ENCODE results near the gene ASTN2.
A peak's percentile ranks its signal among the peaks of the same experiment; 100 is the strongest.
"Not testable (repeated sequence)": the region's sequence is repeated elsewhere in the genome, so short reads cannot be mapped to it uniquely, and the experiment has no call there.

The ASTN2 gene

DNA sequence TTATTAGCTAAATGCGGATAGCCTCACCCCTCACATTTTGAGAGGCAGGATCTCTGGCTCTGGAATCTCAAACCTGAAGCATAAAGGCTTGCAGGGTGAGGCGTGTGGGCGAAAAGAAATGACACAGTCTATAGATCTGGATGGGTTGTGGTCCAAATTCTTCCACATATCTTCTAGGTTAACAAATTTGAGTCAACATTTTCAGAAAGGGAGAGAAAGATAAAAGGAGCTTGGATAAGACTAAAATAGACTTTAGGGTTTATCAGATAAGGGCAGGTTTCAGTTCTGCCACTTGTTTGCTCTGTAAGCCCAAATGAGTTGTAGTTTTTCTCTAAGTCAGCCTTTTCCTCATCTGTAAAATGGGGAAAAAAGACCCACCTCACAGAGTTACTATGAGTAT lies 506.9 kb downstream of the ASTN2 start:
- DNase-seq, result no peak

DNA sequence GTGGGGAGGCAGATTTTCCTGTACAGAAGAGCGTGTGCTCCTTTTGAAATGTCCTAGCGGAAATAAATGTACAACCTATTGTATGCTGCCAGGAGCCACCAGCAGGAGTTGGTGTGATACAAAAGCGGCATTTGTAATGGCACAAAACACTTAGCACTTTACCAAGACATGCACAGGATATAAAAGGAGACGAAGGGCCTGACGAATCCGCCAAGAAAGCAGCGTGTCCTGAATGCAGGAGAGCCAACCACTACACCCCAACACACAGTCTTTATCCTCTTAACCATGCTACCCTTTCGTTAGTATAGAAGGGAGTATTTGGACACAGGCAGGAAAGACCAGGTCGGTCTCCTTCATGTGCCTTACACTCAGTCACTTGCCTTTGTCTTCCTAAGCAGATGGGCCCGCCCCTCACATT lies 509.7 kb downstream of the ASTN2 start:
- DNase-seq, result peak; percentile 73 to 81

DNA sequence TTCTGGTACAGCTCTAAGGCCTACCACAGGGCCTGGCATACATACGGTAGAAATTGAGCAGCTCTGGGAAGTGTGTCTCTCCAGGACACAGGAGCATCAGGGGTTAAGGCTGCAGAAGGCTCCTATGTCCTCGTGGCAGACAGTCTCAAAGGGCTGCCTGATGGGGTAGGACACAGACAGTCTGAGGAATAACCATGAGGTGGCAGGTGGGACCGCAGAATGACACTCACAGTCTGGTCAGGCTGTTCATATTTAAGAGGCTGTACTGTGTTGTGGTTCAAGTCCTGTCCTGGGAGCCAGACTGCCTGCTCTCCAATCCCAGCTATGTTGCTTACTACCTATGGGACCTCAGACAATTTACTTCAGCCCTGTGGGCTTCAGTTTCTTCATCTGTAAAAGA lies 510.7 kb downstream of the ASTN2 start:
- DNase-seq, result no peak

DNA sequence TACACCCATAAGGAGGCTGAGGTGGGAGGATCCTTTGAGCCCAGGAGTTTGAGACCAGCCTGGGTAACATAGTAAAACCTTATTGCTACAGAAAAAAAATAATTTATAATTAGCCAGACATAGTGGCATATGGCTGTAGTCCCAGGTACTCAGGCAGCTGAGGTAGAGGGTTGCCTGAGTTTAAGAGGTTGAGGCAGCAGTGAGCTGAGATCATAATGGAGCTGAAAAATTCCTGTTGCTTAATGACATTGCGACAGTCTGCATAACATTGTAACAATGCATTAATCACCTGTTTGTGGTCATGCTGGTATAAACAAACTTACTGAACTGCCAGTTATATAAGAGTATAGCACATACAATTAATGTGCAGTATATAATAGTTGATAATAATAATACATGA lies 513.6 kb downstream of the ASTN2 start:
- no peak for DNase-seq

DNA sequence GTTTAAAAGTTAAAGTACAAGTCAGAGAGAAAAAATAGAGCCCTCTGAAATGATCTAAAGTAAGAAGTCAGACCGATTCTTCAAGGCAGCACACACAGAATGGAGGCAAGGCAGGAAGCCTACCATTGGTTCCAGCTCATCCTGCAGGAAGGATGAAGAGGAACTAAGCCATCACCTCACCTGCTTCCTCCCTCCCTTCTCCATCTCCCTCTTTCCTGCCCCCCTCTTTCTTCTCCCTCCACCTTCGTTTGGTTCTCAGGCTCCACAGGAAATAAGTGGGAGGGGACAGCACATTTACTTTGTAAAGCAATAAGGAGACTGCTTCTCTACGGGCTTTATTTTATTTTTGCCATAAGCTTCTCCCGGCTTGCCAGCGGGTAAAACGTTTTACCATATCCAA lies 514.3 kb downstream of the ASTN2 start:
- no peak for DNase-seq

DNA sequence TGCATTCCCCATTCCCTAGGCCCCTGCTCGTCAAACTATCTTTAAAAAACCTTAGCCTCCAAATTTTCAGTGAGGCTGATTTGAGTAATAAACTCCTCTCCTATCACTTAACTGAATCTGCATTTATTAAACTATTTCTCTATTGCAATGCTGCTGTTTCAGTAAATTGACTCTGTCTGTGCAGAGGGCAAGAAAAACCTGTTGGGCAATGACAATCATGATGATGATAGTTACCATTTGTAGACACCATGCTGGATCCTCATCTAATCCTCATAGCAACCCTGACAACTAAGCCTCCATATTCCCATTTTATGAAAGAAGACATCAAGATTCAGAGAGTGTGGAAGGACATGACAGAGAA lies 514.9 kb downstream of the ASTN2 start:
- no peak for DNase-seq

DNA sequence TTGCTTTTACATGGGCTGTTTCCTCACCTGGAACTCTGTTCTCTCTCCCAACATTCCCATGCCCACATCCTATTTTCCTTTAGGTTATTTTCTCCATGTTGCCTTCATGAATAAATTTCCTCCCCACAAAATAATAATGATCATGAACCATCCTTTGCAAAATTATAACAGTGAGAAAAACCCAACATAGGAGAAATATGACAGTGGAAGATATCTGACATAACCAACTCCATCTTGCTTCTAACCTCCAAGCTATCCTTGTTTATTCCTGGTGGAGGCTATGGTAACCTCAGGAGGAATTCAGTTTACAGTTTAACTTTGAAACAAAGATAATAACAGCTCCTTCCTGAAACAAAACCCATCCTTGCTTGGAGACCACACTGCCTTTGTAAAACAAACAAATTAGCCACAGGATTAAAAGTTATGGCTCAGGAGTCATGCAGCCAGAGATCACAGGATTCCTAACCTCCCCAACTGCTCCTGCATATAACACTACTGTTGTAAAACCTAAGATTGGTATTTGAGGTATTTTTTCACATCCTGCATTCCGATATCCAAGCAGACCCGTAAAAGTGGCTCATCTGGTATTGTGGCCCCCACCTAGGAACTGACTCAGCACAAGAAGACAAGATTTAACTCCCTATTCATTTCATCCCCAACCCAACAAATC lies 515.4 kb downstream of the ASTN2 start:
- DNase-seq, result no peak

DNA sequence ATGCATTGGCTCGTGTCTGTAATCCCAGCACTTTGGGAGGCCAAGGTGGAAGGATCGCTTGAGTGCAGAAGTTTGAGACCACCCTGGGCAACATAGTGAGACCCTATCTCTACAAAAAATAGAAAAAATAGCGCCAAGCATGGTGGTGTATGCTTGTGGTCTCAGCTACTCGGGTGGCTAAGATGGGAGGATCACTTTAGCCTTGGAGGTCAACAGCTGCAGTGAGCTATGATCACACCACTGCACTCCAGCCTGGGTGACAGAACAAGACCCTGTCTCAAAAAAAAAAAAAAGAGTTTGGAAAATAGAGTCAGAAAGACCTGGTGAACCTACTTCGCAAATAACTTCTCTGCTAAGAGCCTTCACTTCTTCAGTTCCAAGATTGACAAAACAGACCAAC lies 516.7 kb downstream of the ASTN2 start:
- DNase-seq, result not testable (repeated sequence)

DNA sequence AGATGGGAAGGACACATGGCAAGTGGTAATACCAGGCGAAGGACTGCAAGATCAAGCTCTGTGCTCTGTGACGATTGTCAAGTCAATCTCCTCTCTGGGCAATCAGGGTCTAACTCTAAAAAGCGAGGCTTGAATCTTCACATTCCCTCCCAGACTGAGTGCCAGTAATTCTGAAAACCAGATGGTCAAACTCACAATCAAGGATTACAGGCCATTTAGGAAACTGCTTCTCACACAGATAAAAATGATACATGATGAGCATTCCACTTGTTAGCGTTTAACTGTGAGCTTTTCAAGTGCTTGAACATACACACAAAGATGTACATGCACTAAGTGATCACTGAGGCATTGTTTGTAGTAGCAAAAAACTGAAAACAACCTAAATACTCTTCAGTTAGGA lies 517.7 kb downstream of the ASTN2 start:
- DNase-seq, result no peak

DNA sequence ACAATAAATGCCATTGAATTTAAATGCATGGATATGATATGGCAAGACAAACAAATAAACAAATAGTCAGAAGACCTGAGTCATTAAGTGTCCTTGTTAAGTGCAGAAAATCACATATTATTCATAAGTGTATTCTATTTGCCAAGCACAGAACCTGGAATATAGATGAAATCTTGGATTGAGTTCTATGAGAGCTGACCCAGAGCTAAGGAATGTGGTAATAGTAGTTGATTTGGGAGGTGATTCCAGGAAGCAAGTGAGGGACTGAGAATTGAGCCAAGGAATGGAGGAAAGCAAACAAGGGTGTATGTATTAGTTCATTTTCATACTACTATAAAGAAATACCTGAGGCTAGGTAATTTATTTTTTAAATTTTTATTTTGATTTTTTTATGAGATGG lies 518.9 kb downstream of the ASTN2 start:
- DNase-seq, result no peak

DNA sequence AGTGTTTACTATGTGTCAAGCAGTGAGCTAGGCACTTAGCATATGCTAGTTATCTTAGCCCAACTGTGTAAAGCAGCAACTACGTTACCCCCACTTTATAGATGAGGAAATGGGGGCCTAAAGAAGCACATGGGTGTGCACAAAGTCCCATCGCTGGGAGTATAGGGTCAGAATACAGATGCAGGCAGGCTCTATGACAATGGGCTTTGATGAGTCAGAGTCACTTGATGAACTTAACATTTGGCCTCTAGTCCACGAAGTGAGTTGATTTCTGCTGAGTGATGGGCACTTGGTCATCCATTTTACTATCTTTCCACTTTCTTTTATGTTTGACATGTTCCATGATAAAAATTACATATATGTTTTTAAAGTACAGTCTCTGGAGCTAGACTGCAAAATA lies 523.4 kb downstream of the ASTN2 start:
- DNase-seq, result no peak

DNA sequence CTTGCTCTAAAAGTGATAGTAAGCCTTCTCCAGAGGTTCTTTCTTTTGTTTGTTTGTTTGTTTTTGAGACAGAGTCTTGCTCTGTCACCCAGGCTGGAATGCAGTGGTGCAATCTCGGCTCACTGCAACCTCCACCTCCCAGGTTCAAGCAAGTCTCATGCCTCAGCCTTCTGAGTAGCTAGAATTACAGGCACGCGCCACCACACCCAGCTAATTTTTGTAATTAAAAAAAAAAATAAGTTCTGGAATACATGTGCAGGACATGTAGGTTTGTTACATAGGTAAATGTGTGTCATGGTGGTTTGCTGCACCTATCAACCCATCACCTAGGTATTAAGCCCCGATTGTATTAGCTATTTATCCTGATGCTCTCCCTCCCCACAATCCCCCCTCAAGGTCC lies 526.4 kb downstream of the ASTN2 start:
- DNase-seq, result not testable (repeated sequence)

DNA sequence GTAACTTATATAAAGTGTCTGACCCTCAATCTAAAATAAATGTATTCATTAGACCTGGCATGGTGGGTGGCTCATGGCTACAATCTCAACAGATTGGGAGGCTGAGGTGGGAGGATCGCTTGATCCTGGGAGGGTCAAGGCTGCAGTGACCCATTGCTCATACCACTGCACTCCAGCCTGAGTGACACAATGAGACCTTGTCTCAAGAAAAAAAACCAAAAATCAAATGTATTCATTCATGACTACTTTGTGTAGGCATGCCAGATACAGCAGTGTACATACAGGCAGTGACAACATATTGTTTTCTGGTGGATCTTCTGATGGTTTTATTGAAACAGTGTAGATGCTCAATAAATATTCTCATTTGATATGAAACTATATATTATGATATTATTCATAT lies 526.8 kb downstream of the ASTN2 start:
- DNase-seq, result no peak

DNA sequence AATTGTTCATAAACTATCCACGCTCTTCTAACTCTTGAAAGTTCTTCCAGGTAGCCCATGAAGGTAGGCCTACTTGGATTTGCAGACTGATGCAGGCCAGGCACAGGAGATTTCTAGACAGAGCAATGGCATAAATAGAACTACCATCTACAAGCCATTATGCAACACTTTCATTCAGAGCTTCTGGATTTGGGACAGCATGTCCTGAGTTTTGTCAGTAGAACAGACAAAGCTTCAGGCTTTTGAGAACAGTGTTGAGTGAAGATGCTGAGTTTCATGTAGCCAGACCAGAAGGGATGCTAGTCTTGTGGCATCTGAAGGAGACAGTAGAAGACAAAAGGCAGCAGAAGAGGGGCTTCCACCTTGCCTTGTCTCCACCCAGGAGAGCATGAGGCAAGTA lies 531.2 kb downstream of the ASTN2 start:
- no peak for DNase-seq

DNA sequence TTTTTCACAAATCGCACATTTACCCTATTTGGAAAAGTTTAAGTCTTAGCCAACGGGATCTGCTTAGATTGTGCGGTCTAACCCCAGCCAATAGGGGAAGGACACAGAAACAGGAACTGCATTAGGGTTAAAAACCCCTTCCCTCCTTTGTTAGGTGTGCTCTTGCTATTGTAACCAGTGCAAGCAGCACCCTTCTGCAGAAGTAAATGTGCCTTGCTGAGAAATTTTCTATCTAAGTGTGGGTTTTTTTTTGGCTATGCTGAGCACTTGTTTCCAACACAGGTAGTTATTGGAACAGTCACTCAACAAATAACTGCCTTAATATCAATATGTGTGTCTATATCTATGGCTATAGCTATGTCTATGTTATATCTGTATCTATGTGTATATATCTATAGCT lies 537.8 kb downstream of the ASTN2 start:
- DNase-seq, result no peak

DNA sequence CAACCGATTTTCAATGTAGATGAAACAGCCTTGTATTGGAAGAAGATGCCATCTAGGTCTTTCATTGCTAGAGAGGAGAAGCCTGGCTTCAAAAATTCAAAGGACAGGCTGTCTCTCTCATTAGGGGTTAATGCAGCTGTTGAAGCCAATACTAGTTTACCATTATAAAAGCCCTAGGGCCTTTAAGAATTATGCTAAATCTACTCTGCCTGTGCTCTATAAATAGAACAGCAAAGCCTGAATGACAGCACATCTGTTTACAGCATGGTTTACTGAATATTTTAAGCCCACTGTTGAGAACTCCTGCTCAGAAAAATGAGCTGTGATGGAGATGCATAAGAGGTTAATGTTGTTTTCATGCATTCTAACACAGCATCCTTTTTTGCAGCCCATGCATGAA lies 539.3 kb downstream of the ASTN2 start:
- no peak for DNase-seq

DNA sequence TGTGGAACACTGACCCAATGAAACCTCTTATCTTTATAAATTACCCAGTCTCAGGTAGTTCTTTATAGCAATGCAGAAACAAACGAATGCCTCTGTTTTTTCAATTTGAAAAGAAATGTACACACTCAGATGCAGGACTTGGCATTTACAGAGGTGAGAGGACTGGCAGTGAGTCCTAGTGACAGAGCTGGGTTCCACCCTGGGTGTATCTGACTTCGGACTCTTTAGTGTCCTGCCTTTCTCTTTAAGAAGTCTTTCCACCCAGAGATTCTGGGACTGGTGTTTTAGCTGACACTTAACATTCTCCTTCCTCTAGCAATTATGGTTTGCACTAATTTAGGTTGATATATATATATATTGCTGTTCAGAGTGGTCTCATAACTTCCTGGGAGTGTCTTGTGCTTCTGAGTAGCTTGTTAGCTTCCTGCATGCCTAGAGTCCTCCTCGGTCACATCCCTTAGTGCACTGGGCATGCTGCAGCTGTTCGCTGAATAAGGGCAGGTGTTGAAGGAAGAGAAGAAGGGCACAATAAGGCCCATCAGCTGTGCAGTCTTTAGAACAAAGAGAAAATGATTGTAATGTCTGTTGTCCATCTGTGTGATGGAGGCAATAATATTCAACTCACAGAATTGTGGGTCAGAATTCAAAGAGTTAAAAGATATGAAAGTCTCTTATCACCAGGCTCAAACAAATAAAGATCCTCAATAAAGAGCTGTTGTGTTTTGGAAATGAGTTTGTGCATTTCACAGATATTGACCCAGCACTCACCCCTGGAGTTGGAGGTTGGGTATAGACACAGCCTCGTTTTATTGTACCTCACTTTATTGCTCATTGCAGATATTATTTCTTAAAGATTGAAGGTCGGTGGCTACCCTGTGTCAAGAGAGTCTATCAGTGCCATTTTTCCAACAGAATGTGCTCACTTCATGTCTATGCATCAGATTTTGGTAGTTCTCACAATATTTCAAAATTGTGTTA lies 540.6 kb downstream of the ASTN2 start:
- no peak for DNase-seq

DNA sequence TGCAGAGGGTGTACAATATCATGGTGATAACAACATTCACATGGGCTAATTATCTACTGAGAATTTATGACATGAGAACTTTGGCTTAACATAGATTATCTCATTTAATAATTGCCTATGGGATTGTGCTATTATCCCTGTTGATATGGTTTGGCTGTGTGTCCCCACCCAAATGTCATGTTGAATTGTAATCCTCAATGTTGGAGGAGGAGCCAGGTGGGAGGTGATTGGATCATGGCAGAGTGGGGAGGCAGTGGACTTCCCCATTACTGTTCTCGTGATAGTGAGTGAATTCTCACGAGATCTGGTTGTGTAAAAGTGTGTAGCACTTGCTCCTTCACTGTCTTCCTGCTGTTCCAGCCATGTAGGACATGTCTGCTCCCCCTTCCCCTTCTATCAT lies 541.4 kb downstream of the ASTN2 start:
- no peak for DNase-seq

DNA sequence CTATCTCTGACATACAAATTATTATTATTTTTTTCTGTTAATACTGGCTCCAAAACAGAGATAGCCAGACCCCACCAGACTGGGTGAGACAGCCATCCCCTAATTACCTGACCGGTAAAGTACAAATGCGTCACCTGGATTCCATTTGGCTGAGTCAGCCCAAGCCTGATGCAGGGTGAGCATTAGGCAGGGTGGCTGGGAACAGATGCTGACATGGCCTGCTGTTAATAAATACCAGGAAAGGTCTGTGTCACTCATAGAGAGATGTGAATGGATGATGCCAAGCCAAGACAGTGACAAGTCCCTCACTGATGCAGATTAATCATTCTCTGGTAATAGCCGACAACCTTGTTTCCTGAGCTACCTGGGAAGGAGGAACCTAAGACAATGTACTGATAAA lies 544.3 kb downstream of the ASTN2 start:
- DNase-seq, result no peak

DNA sequence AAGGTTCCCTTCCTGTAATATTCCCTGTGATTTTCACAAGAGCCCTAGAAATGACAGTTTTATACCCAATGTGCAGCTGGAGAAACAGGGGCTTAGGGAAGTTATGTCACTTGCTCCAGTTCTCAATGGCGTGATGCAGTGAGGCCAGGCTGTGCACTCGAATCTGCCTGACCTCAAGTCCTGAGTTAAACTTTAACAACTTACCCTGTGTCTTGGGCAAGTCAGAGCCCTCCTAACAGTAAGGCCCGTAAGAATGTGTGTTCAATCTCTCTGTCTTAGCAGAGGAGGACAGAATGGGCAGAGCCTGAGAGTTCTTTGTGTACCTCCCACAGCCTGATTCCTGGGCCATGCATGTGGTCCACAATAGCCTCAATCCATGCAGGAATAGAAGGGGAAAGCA lies 546.7 kb downstream of the ASTN2 start:
- DNase-seq, result no peak

DNA sequence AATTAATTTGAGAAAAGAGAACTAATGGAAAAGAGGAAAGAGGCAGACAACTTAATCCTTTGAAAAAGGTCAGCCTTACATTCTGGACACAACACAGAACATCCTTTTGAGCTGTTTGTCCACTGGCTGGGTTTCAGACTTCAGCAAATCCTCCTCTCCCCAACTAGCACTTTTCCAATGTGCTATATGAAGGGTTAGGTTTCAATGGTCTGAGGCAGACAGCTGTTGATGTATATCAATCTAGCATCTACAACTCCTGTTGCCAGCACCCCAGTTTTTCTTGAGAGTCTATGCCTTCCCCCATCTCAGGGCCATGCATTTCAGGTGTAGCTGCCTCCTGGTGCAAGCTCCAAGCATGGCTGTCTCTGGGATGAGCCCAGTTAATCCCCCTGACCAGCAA lies 553.5 kb downstream of the ASTN2 start:
- no peak for DNase-seq

DNA sequence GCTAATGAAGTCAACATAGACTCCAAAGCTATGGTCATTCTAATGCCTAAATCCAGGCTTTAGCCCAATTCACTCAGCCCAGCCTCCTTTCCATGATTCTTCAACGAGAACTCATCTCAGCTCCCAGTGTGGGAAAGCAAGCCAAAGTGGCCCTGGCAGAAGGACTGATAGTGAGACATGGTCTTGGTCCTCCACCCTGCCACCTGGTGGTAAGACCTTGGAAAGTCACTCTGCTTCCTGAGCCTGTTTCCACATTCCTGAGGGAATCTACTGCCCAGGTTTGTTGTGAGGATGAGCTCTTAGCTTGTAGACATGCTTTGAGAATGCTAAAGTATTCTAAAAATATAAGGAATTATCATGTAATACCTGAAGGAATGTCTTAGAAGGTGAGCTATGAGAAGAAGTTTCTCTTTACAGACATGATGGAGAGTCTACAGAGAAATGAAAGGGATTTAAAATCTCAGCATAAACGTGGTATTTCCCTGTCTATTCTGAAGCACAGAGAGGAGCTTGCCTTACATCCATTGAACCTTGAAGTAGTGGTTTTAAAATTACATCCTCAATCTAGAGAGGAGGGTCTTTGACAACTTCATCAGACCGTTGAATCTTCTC lies 554.2 kb downstream of the ASTN2 start:
- peak; percentile 40 to 44 for DNase-seq

DNA sequence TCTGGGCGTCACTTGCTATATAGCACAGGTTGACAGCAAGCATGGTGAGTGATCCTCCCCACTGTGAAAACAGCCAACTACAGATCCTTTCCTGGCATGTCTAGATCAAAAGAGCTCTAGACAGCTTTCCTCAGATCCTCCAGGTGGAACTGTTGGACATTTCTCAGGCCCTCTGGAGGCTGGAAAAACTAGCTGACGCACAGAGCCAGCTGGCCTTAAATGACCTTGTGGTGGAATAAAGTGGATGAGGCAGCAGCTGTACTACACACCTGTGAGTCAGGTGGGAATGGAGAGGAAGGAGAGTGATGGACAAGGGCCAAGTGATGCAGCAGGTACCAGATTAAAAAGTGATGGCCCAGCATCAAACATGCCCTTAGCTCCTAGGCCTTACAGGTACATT lies 555.1 kb downstream of the ASTN2 start:
- no peak for DNase-seq

DNA sequence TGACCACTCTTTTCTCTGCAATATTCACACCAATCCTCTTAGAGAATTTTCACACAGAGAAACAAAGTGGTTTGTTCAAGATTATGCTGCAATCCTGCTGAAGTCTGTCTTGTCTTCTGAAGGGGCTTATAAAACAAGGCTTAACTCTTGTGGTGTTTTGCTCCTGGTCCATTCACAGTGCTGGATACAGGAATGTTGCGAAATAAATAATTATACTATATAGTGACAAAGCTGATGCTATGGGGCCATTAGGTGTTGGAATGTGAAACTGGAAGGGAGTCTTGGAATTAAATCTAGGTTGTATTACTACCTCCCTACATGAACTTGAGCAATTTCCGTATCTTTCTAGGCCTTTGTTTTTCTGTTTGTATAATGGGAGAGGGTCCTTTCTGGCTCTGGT lies 557.5 kb downstream of the ASTN2 start:
- no peak for DNase-seq

All from NCI-H2081 (cell line).